HepG2 (cell line): Measurements from ENCODE around the gene LCLAT1. TPM values are rescaled to one million over a fixed set of nuclear protein-coding genes. Genes with fewer than 3 reads are reported as not detected.

Experiments used
- ATAC-seq: fragments of 200-7000 bp; cut with Tn5 transposase; 3 replicates; pipeline ENCODE4 v1.9.1; 2020; ENCODE audit warnings: mild to moderate bottlenecking, moderate library complexity
- BruUV-seq: library from RNA; stranded (reverse); fragments of 400-500 nt; replicated peaks from 2 replicates; lab custom pipeline; 2021; lab: Mats Ljungman, UMichigan
- CTCF ChIA-PET: fragments of 300-600 bp; formaldehyde crosslinking; extraction: SDS; loops from one replicate; lab custom pipeline; 2021; ENCODE audit warnings: low total read pairs, inconsistent platforms, low intra/inter-chr PET ratio; lab: Yijun Ruan, JAX
- POLR2A ChIA-PET: fragments of 350-600 bp; sonication (Branson Sonifier 250); formaldehyde crosslinking; loops from one replicate; lab custom pipeline; 2020; ENCODE audit warnings: antibody characterized with exemption, inconsistent platforms; lab: Yijun Ruan, JAX
- DNase-seq: peaks from one replicate; pipeline ENCODE4 v3.0.0-alpha.2; 2015; ENCODE audit warnings: low spot score
- FAIRE-seq: peaks from 3 replicates; lab custom pipeline; 2011; peaks lifted over from hg19 to GRCh38; lab: Jason Lieb, UNC
- H2AFZ ChIP-seq: one replicate; pipeline ENCODE4 v1.6.1; 2011; ENCODE audit warnings: low read length, inconsistent platforms
- H3K27ac ChIP-seq: fragments of 300-600 bp; 3 replicates; pipeline ENCODE4 v1.8.0; 2011; ENCODE audit warnings: mixed run types, mild to moderate bottlenecking, mixed read lengths, low read length, inconsistent platforms; ENCODE audit not compliant: insufficient read depth; ENCODE audit errors: extremely low read length
- H3K27me3 ChIP-seq, 2 experiments: fragments of 200-600 bp in 1 of 2; 2 replicates in 1 of 2; 3 replicates in 1 of 2; pipeline versions ENCODE4 v1.6.0 to v1.8.0; 2011; ENCODE audit warnings: low read length in 2 of 2, mild to moderate bottlenecking in 2 of 2, moderate library complexity in 2 of 2, inconsistent platforms in 1 of 2; ENCODE audit not compliant: insufficient read depth in 2 of 2, control insufficient read depth in 1 of 2
- H3K36me3 ChIP-seq, 2 experiments: fragments of 200-600 bp in 1 of 2; replicated peaks in 1 of 2; 2 replicates in 1 of 2; 3 replicates in 1 of 2; pipeline versions ENCODE4 v1.5.1 to v1.8.0; 2011; ENCODE audit warnings: low read length in 2 of 2, inconsistent platforms in 1 of 2; ENCODE audit not compliant: insufficient read depth in 2 of 2, control insufficient read depth in 1 of 2
- H3K4me1 ChIP-seq: 2 replicates; pipeline ENCODE4 v1.5.1; 2012; ENCODE audit warnings: low read length, inconsistent platforms; ENCODE audit not compliant: insufficient read depth
- H3K4me2 ChIP-seq: 2 replicates; pipeline ENCODE4 v1.6.0; 2011; ENCODE audit warnings: low read depth, low read length, inconsistent platforms
- H3K4me3 ChIP-seq, 3 experiments: fragments of 200-600 bp in 1 of 3; sonication (generic), shearing (Covaris generic) in 1 of 3; replicated peaks in 1 of 3; 2 replicates each; pipeline ENCODE4 v1.5.1; 2011 to 2016; ENCODE audit warnings: low read length in 3 of 3, inconsistent platforms in 2 of 3, low read depth in 2 of 3, mild to moderate bottlenecking in 2 of 3, control low read depth in 1 of 3, mixed read lengths in 1 of 3; ENCODE audit not compliant: insufficient read depth in 1 of 3
- H3K79me2 ChIP-seq: one replicate; pipeline ENCODE4 v1.6.1; 2011; ENCODE audit warnings: low read length, inconsistent platforms; ENCODE audit not compliant: insufficient read depth
- H3K9ac ChIP-seq: 2 replicates; pipeline ENCODE4 v1.6.0; 2011; ENCODE audit warnings: mild to moderate bottlenecking, low read depth, low read length, inconsistent platforms; ENCODE audit not compliant: insufficient read depth
- H3K9me3 ChIP-seq: 2 replicates; pipeline ENCODE4 v1.5.1; 2012; ENCODE audit warnings: mild to moderate bottlenecking, low read length
- H4K20me1 ChIP-seq: 2 replicates; pipeline ENCODE4 v1.6.0; 2011; ENCODE audit warnings: inconsistent platforms, mild to moderate bottlenecking, low read length, moderate library complexity; ENCODE audit not compliant: insufficient read depth
- ATAD3A ChIP-seq: sonication (generic); formaldehyde crosslinking; IDR thresholded peaks from 2 replicates; pipeline ENCODE4 v1.4.0; 2020; ENCODE audit warnings: missing genetic modification reagents
- CEBPG ChIP-seq: IDR thresholded peaks from 2 replicates; pipeline ENCODE4 v1.6.1; 2016
- CSRNP1 ChIP-seq: sonication (generic); formaldehyde crosslinking; IDR thresholded peaks from 2 replicates; pipeline ENCODE4 v1.8.1; 2023; ENCODE audit warnings: mild to moderate bottlenecking, missing genetic modification reagents
- KLF6 ChIP-seq: IDR thresholded peaks from 2 replicates; pipeline ENCODE4 v1.8.0; 2016; ENCODE audit warnings: missing biosample characterization, missing genetic modification reagents
- MEIS1 ChIP-seq: sonication (generic); formaldehyde crosslinking; IDR thresholded peaks from 2 replicates; pipeline ENCODE4 v1.9.0; 2021; ENCODE audit warnings: mild to moderate bottlenecking, missing genetic modification reagents, moderate library complexity, borderline replicate concordance
- MIER2 ChIP-seq: IDR thresholded peaks from 2 replicates; pipeline ENCODE4 v1.6.1; 2016; ENCODE audit warnings: missing biosample characterization, missing genetic modification reagents
- PBX2 ChIP-seq: IDR thresholded peaks from 2 replicates; pipeline ENCODE4 v1.6.1; 2016; ENCODE audit warnings: control low read depth
- THAP8 ChIP-seq: sonication (generic); formaldehyde crosslinking; IDR thresholded peaks from 2 replicates; pipeline ENCODE4 v1.5.1; 2020; ENCODE audit warnings: missing genetic modification reagents, mild to moderate bottlenecking, borderline replicate concordance
- ZNF18 ChIP-seq: sonication (generic); formaldehyde crosslinking; IDR thresholded peaks from 2 replicates; pipeline ENCODE4 v1.8.0; 2022; ENCODE audit warnings: mild to moderate bottlenecking, missing genetic modification reagents; ENCODE audit not compliant: insufficient replicate concordance
- ZNF788 ChIP-seq: sonication (generic); formaldehyde crosslinking; IDR thresholded peaks from 2 replicates; pipeline ENCODE4 v1.5.0; 2020; ENCODE audit warnings: mild to moderate bottlenecking, missing genetic modification reagents, borderline replicate concordance
- WGBS: methylation state at CpG from one replicate; pipeline ENCODE4 v1.1.6; 2017; ENCODE audit warnings: low lambda C conversion rate; 5-methylcytosine and 5-hydroxymethylcytosine counted together
- in situ Hi-C: cut with HindIII; loops from 2 replicates; pipeline ENCODE4 v1.10.0; 2017; ENCODE audit warnings: low pct_unique_long_range_greater_than_20kb; ENCODE audit not compliant: extremely low pct_ligation_motif_present
- intact Hi-C: fragments of 100-400 bp; cut with micrococcal nuclease; formaldehyde crosslinking; loops from one replicate; pipeline ENCODE4 v1.10.0; 2022; ENCODE audit not compliant: unreplicated experiment
- polyA plus RNA-seq, 8 experiments: library from polyadenylated mRNA; depleted of rRNA in 3 of 8; stranded (reverse) in 7 of 8; unstranded in 1 of 8; fragments of >200 nt; fragmentation: Illumina TruSeq in 4 of 8; extraction: Trizol in 4 of 8; gene quantifications; 2 replicates each; pipeline versions ENCODE4 v1.2.1 to v1.2.3, GENCODE V29; 2011 to 2016; ENCODE audit warnings: low read depth in 4 of 8, missing spikeins in 1 of 8, mixed read lengths in 1 of 8; ENCODE audit not compliant: insufficient read depth in 1 of 8
- total RNA-seq, 5 experiments: library from RNA; depleted of rRNA; stranded (reverse); fragments of >200 nt; fragmentation: Illumina TruSeq; extraction: Trizol; gene quantifications; 2 replicates each; pipeline ENCODE4 v1.2.3, GENCODE V29; 2016; ENCODE audit warnings: low read depth in 1 of 5
- TF ChIP-seq, protein P1 (sequence below): conservative IDR thresholded peaks from 2 replicates; pipeline ENCODE4 v1.6.1; 2018; ENCODE audit warnings: missing genetic modification reagents

LCLAT1 gene
- total and polyA plus RNA-seq, 2 of the 13 experiments (the other 11 are each of a cell fraction or from before 2014, with no cell fraction given) = 18.0 to 28.0 TPM

DNA sequence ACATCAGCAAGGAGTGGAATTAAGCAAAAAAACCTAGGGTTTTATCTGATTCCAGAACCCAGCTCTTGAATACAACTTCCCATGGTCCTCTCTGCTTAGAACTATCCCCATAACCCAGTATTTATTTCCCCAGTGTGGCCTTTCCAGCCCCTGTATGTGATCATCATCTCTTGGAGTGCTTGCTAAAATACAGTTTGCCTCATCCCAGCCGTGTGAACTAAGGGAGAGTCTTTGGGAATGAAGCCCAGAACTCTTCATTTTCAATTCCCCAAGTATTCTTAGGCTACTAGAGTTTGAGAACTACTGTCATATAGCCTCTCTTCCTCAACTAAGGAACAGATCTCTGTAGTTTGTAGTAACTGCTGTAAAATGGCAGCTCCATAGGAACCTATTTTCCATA lies 173.1 kb downstream of the LCLAT1 start (continued):
- TF ChIP-seq KLF6 (CRISPR knock-in tag) = no peak
- TF ChIP-seq, protein P1, sequence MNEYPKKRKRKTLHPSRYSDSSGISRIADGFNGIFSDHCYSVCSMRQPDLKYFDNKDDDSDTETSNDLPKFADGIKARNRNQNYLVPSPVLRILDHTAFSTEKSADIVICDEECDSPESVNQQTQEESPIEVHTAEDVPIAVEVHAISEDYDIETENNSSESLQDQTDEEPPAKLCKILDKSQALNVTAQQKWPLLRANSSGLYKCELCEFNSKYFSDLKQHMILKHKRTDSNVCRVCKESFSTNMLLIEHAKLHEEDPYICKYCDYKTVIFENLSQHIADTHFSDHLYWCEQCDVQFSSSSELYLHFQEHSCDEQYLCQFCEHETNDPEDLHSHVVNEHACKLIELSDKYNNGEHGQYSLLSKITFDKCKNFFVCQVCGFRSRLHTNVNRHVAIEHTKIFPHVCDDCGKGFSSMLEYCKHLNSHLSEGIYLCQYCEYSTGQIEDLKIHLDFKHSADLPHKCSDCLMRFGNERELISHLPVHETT (CRISPR knock-in tag) = no peak
- no peak for TF ChIP-seq CSRNP1 (CRISPR knock-in tag)
- TF ChIP-seq ATAD3A (CRISPR knock-in tag) = no peak
- no peak for TF ChIP-seq MEIS1 (CRISPR knock-in tag)
- no peak for TF ChIP-seq THAP8

GRCh38 chr2:30621836-30622235 lies 174.8 kb downstream of the LCLAT1 start:
- Histone ChIP-seq H2AFZ (no peak overlapping the region), H3K4me1 (no peaks in the 10 kb centered on the region), H3K9me3 (no peaks in the 10 kb centered on the region), H3K9ac (no peak overlapping the region)
- in situ Hi-C loops (no loop called here), intact Hi-C loops (no loop called here)
- ATAC-seq = no peak
- WGBS = 99% methylated on average over 4 of the region's 5 CpGs
- TF ChIP-seq PBX2 (CRISPR knock-in tag) (no peak), ZNF788 (CRISPR knock-in tag) (no peak), MIER2 (CRISPR knock-in tag) (no peak), ZNF18 (CRISPR knock-in tag) (no peak), CEBPG (no peak)
- TF ChIP-seq, all 625 proteins: peak for 0
- Histone ChIP-seq H3K79me2 (no peaks in the 10 kb centered on the region), H3K4me3 (no peak overlapping the region), H3K27ac (no peak overlapping the region), H4K20me1 (no peaks in the 10 kb centered on the region), H3K4me2 (no peak overlapping the region), H3K27me3 (no peaks in the 10 kb centered on the region), H3K36me3 (peaks cover 4 to 7% of the 10 kb centered on the region in 2 experiments; a peak in 2 of 5 replicates)
- ChIA-PET POLR2A (no interaction called here), CTCF (no interaction called here)
- FAIRE-seq (no peak), DNase-seq (no peak)
- BruUV-seq = no TSS peak
